OCI-LY3 (cell line): ENCODE data around the gene CCL7.

ENCODE experiments used
- CTCF ChIP-seq: fragments of 200-600, 300-600 bp; sonication (generic); IDR thresholded peaks from 2 replicates; pipeline ENCODE4 v1.5.1; 2014; ENCODE audit warnings: antibody characterized with exemption, low read length, low read depth
- EZH2phosphoT487 ChIP-seq: fragments of 200-600 bp; shearing (Covaris generic); IDR thresholded peaks from 2 replicates; pipeline ENCODE4 v1.6.1; 2018; ENCODE audit warnings: antibody characterized with exemption, mixed run types, low read depth

- no peak for TF ChIP-seq CTCF
- no peak for TF ChIP-seq EZH2phosphoT487
These were observed 14.7 kb upstream of the CCL7 start for GRCh38 chr17:34255381-34255732.
